ENCODE results near the gene LAMC3. TPM values are rescaled to one million over a fixed set of nuclear protein-coding genes. Genes with fewer than 3 reads are reported as not detected.

Gene LAMC3
- total RNA-seq, 1 experiment from 2014 or later, result not detected

DNA sequence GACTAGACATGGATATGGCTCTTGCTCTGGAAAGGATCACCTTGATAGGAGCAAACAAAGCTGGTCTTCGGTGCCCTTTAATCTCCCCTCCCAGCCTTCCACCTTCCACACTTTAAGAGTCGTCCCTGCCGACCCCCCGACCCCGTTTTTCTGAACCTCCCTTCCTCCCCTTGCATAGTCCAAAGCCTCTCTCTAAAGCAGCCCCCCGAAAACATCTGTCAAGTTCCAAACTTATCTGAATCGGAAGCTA lies 116.0 kb downstream of the LAMC3 start:
- Histone ChIP-seq H2AFZ (ENCODE audit: low read length) (no peak overlapping the region), H3K4me3 (ENCODE audit: low read length) (peak overlapping the region; percentile 75), H3K9ac (ENCODE audit: low read length) (peak overlapping the region; percentile 81), H3K27ac (ENCODE audit: low read length) (peak overlapping the region; percentile 50), H3K27me3 (ENCODE audit: low read length) (no peaks in the 10 kb centered on the region), H3K36me3 (ENCODE audit: insufficient read depth, low read length) (peaks cover 23% of the 10 kb centered on the region; the same call in 1 of the 2 replicates), H3K4me1 (ENCODE audit: low read length) (peaks cover 16% of the 10 kb centered on the region), H3K79me2 (ENCODE audit: low read length) (peaks cover 44% of the 10 kb centered on the region), H3K4me2 (ENCODE audit: low read depth, low read length, poor library complexity, severe bottlenecking) (peak overlapping the region; percentile 79), H3K9me2 (replicated peaks; ENCODE audit: insufficient read depth, low read length) (no peaks in the 10 kb centered on the region), H3K9me3 (ENCODE audit: low read length) (no peaks in the 10 kb centered on the region), H4K20me1 (ENCODE audit: insufficient read depth, low read depth, low read length) (peaks cover 4% of the 10 kb centered on the region; the same call in 1 of the 2 replicates)
- DNase-seq, result no peak

DNA sequence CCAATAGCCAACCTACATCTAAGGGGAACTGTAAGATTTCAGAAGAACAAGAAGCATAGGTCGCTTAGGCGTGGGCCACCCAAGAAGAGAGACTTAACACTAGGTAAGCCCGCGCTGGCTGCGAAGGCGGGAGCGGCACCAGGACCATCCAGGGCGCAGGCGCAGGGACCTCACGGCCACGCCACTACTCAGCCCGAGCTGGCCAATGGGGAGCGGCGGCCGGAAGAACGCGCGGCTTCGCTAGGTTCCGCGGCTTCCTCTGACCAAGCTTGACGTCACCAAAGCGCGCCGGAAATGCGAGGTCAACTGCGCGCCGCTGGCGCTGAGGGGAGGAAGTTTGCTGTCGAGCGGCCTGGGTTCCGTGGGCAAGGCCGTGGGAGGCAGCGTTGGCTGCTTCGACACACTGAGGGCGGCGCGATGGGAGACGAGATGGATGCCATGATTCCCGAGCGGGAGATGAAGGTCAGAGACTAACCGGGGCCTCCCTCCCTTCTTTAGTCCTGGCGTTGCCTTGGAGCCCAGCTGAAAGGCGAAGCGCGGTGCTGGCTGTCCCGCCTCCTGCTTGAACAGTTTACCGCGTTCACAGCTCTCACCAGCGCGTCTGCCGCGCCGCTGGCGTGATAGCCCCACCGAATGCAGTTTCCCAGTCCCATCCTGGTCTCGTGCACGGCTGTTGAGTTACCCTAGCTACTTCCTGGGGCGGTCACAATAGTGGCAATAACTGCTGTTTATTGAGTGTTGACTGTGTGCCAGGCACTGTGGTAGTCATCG lies 116.5 kb downstream of the LAMC3 start, which contains the start of gene NUP214:
NUP214 (plus strand) TSS at position 299 of the 771 bp plus-strand sequence; CDS start at position 418, 119 bp downstream.
- Histone ChIP-seq H3K27me3 (ENCODE audit: low read length) (no peaks in the 10 kb centered on the region), H3K79me2 (ENCODE audit: low read length) (peaks cover 44% of the 10 kb centered on the region), H3K4me1 (ENCODE audit: low read length) (peaks cover 16% of the 10 kb centered on the region), H4K20me1 (ENCODE audit: insufficient read depth, low read depth, low read length) (peaks cover 4% of the 10 kb centered on the region; the same call in 1 of the 2 replicates), H3K9me2 (replicated peaks; ENCODE audit: insufficient read depth, low read length) (no peaks in the 10 kb centered on the region), H3K27ac (ENCODE audit: low read length) (peak within 1 kb of the TSS; percentile 50), H3K4me3 (ENCODE audit: low read length) (peak within 1 kb of the TSS; percentile 75), H3K9me3 (ENCODE audit: low read length) (no peaks in the 10 kb centered on the region), H3K9ac (ENCODE audit: low read length) (peak within 1 kb of the TSS; percentile 88), H3K36me3 (ENCODE audit: insufficient read depth, low read length) (peaks cover 23% of the 10 kb centered on the region; the same call in 1 of the 2 replicates), H2AFZ (ENCODE audit: low read length) (peak within 1 kb of the TSS; percentile 17; the same call in 1 of the 2 replicates), H3K4me2 (ENCODE audit: low read depth, low read length, poor library complexity, severe bottlenecking) (peak within 1 kb of the TSS; percentile 89)
- peak; percentile 100 for DNase-seq

- Histone ChIP-seq H3K36me3 (ENCODE audit: insufficient read depth, low read length) (peaks cover 25% of the 10 kb centered on the region; the same call in 1 of the 2 replicates), H3K27ac (ENCODE audit: low read length) (peak overlapping the region; percentile 16; the same call in 1 of the 2 replicates), H3K27me3 (ENCODE audit: low read length) (no peaks in the 10 kb centered on the region), H3K4me2 (ENCODE audit: low read depth, low read length, poor library complexity, severe bottlenecking) (peak overlapping the region; percentile 89), H3K9me3 (ENCODE audit: low read length) (no peaks in the 10 kb centered on the region), H3K9me2 (replicated peaks; ENCODE audit: insufficient read depth, low read length) (no peaks in the 10 kb centered on the region), H3K79me2 (ENCODE audit: low read length) (peaks cover 46% of the 10 kb centered on the region), H3K9ac (ENCODE audit: low read length) (peak overlapping the region; percentile 88), H3K4me1 (ENCODE audit: low read length) (peaks cover 16% of the 10 kb centered on the region), H3K4me3 (ENCODE audit: low read length) (peak overlapping the region; percentile 75), H4K20me1 (ENCODE audit: insufficient read depth, low read depth, low read length) (peaks cover 4% of the 10 kb centered on the region; the same call in 1 of the 2 replicates), H2AFZ (ENCODE audit: low read length) (peak overlapping the region; percentile 17; the same call in 1 of the 2 replicates)
- DNase-seq, result no peak
Observed at GRCh38 chr9:131126059-131126426, 117.1 kb downstream of the LAMC3 start.

- Histone ChIP-seq H3K9me2 (replicated peaks; ENCODE audit: insufficient read depth, low read length) (no peaks in the 10 kb centered on the region), H4K20me1 (ENCODE audit: insufficient read depth, low read depth, low read length) (peaks cover 4% of the 10 kb centered on the region; the same call in 1 of the 2 replicates), H2AFZ (ENCODE audit: low read length) (no peak overlapping the region), H3K4me3 (ENCODE audit: low read length) (no peak overlapping the region), H3K4me2 (ENCODE audit: low read depth, low read length, poor library complexity, severe bottlenecking) (no peak overlapping the region), H3K9ac (ENCODE audit: low read length) (no peak overlapping the region), H3K9me3 (ENCODE audit: low read length) (no peaks in the 10 kb centered on the region), H3K4me1 (ENCODE audit: low read length) (peaks cover 16% of the 10 kb centered on the region), H3K27me3 (ENCODE audit: low read length) (no peaks in the 10 kb centered on the region), H3K79me2 (ENCODE audit: low read length) (peaks cover 52% of the 10 kb centered on the region), H3K36me3 (ENCODE audit: insufficient read depth, low read length) (peaks cover 36% of the 10 kb centered on the region; the same call in 1 of the 2 replicates), H3K27ac (ENCODE audit: low read length) (no peak overlapping the region)
- DNase-seq, result no peak
Observed at GRCh38 chr9:131129183-131129582, 120.2 kb downstream of the LAMC3 start.

DNA sequence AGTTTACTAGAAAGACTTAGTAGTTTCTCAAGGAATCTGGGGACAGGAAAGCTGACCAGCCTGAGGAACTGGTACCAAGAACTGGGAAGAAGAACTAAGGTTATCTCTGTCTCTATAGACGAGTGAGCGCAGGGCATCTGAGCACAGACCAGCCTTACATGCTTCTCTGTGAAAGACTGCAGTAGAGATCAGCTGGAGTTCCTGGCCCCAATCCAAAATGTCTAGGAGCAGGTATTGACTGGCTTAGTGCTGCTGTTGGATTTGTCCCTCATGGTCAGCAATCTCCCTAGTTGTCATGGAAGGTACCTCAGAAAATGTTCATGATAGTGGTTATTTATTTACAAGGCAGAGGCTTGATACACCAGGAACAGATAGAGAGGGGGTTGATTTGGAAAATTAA lies 129.7 kb downstream of the LAMC3 start:
- Histone ChIP-seq H3K36me3 (ENCODE audit: insufficient read depth, low read length) (peaks cover 40% of the 10 kb centered on the region; the same call in 1 of the 2 replicates), H3K4me3 (ENCODE audit: low read length) (no peak overlapping the region), H3K79me2 (ENCODE audit: low read length) (no peaks in the 10 kb centered on the region; the same call in 1 of the 2 replicates), H3K9ac (ENCODE audit: low read length) (no peak overlapping the region), H3K4me2 (ENCODE audit: low read depth, low read length, poor library complexity, severe bottlenecking) (no peak overlapping the region), H3K27me3 (ENCODE audit: low read length) (no peaks in the 10 kb centered on the region), H3K4me1 (ENCODE audit: low read length) (no peaks in the 10 kb centered on the region), H3K27ac (ENCODE audit: low read length) (no peak overlapping the region), H3K9me3 (ENCODE audit: low read length) (no peaks in the 10 kb centered on the region), H3K9me2 (replicated peaks; ENCODE audit: insufficient read depth, low read length) (no peaks in the 10 kb centered on the region), H2AFZ (ENCODE audit: low read length) (no peak overlapping the region), H4K20me1 (ENCODE audit: insufficient read depth, low read depth, low read length) (no peaks in the 10 kb centered on the region)
- DNase-seq, result no peak

DNA sequence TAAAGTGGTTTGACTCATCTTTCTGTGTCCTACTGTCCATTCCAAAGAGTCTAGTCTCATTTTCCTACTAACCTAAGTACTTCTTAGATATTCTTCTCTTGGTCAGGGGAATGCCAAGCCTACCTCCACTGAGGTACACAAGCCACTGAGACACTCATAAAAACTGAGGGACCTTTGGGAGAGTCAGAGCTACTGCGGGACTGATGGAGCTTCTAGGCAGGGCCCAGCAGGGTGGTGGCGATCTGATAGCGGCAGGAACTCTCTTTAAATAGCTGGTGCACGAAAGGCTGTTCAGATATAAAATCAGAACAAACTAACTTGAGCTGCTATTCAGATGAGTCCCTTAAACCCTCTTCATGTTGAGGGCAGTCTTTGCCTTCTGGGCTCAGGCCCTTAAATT lies 131.1 kb downstream of the LAMC3 start:
- Histone ChIP-seq H3K9me2 (replicated peaks; ENCODE audit: insufficient read depth, low read length) (no peaks in the 10 kb centered on the region), H4K20me1 (ENCODE audit: insufficient read depth, low read depth, low read length) (no peaks in the 10 kb centered on the region), H3K9me3 (ENCODE audit: low read length) (no peaks in the 10 kb centered on the region), H3K27ac (ENCODE audit: low read length) (no peak overlapping the region), H3K4me3 (ENCODE audit: low read length) (no peak overlapping the region), H2AFZ (ENCODE audit: low read length) (no peak overlapping the region), H3K9ac (ENCODE audit: low read length) (no peak overlapping the region), H3K4me2 (ENCODE audit: low read depth, low read length, poor library complexity, severe bottlenecking) (no peak overlapping the region), H3K27me3 (ENCODE audit: low read length) (no peaks in the 10 kb centered on the region), H3K36me3 (ENCODE audit: insufficient read depth, low read length) (peaks cover 48% of the 10 kb centered on the region; the same call in 1 of the 2 replicates), H3K4me1 (ENCODE audit: low read length) (no peaks in the 10 kb centered on the region), H3K79me2 (ENCODE audit: low read length) (peaks cover 2% of the 10 kb centered on the region; the same call in 1 of the 2 replicates)
- no peak for DNase-seq

- no peaks in the 10 kb centered on the region for H4K20me1 ChIP-seq (ENCODE audit: insufficient read depth, low read depth, low read length)
- H3K27me3 ChIP-seq (ENCODE audit: low read length), result no peaks in the 10 kb centered on the region
- no peaks in the 10 kb centered on the region for H3K9me3 ChIP-seq (ENCODE audit: low read length)
- peaks cover 52% of the 10 kb centered on the region; the same call in 1 of the 2 replicates for H3K36me3 ChIP-seq (ENCODE audit: insufficient read depth, low read length)
- no peak overlapping the region for H2AFZ ChIP-seq (ENCODE audit: low read length)
- H3K4me1 ChIP-seq (ENCODE audit: low read length), result no peaks in the 10 kb centered on the region
- no peak overlapping the region for H3K4me2 ChIP-seq (ENCODE audit: low read depth, low read length, poor library complexity, severe bottlenecking)
- no peak overlapping the region for H3K27ac ChIP-seq (ENCODE audit: low read length)
- no peak for DNase-seq
- peaks cover 2% of the 10 kb centered on the region; the same call in 1 of the 2 replicates for H3K79me2 ChIP-seq (ENCODE audit: low read length)
- no peak overlapping the region for H3K9ac ChIP-seq (ENCODE audit: low read length)
- H3K4me3 ChIP-seq (ENCODE audit: low read length), result no peak overlapping the region
- H3K9me2 ChIP-seq (replicated peaks; ENCODE audit: insufficient read depth, low read length), result no peaks in the 10 kb centered on the region
Observed at GRCh38 chr9:131140550-131140949, 131.6 kb downstream of the LAMC3 start.

- Histone ChIP-seq H3K27me3 (ENCODE audit: low read length) (no peaks in the 10 kb centered on the region), H4K20me1 (ENCODE audit: insufficient read depth, low read depth, low read length) (no peaks in the 10 kb centered on the region), H3K9me3 (ENCODE audit: low read length) (no peaks in the 10 kb centered on the region), H3K27ac (ENCODE audit: low read length) (no peak overlapping the region), H3K4me2 (ENCODE audit: low read depth, low read length, poor library complexity, severe bottlenecking) (no peak overlapping the region), H3K36me3 (ENCODE audit: insufficient read depth, low read length) (peaks cover 45% of the 10 kb centered on the region; the same call in 1 of the 2 replicates), H3K9ac (ENCODE audit: low read length) (no peak overlapping the region), H3K4me1 (ENCODE audit: low read length) (no peaks in the 10 kb centered on the region), H2AFZ (ENCODE audit: low read length) (no peak overlapping the region), H3K4me3 (ENCODE audit: low read length) (no peak overlapping the region), H3K9me2 (replicated peaks; ENCODE audit: insufficient read depth, low read length) (no peaks in the 10 kb centered on the region), H3K79me2 (ENCODE audit: low read length) (peaks cover 2% of the 10 kb centered on the region; the same call in 1 of the 2 replicates)
- DNase-seq, result no peak
Observed at GRCh38 chr9:131142160-131142559, 133.2 kb downstream of the LAMC3 start.

Data from Karpas-422 (cell line).